ENCODE results near the gene MMP7.

Gene MMP7

GRCh38 chr11:102476069-102476468, 54.5 kb downstream of the MMP7 start:
- Mint-ChIP-seq H3K4me3 (peak overlapping the region; percentile 59), H3K36me3 (ENCODE audit: low read depth) (peaks cover 3% of the 10 kb centered on the region), H3K9me3 (no peaks in the 10 kb centered on the region), H3K27me3 (ENCODE audit: low read depth) (no peaks in the 10 kb centered on the region), H3K4me1 (ENCODE audit: low read depth) (peaks cover 65% of the 10 kb centered on the region), H3K27ac (peak overlapping the region; percentile 81)
- no peak for DNase-seq (ENCODE audit: low spot score)

- peaks cover 79% of the 10 kb centered on the region for H3K4me1 Mint-ChIP-seq (ENCODE audit: low read depth)
- H3K9me3 Mint-ChIP-seq = no peaks in the 10 kb centered on the region
- H3K4me3 Mint-ChIP-seq = no peak overlapping the region
- DNase-seq (ENCODE audit: low spot score) = no peak
- no peaks in the 10 kb centered on the region for H3K27me3 Mint-ChIP-seq (ENCODE audit: low read depth)
- peaks cover 4% of the 10 kb centered on the region for H3K36me3 Mint-ChIP-seq (ENCODE audit: low read depth)
- H3K27ac Mint-ChIP-seq = no peak overlapping the region
These were observed 57.0 kb downstream of the MMP7 start for GRCh38 chr11:102473543-102473942.

GRCh38 chr11:102472127-102472526, 58.4 kb downstream of the MMP7 start:
- Mint-ChIP-seq H3K4me3 (no peak overlapping the region), H3K27me3 (ENCODE audit: low read depth) (no peaks in the 10 kb centered on the region), H3K9me3 (no peaks in the 10 kb centered on the region), H3K27ac (no peak overlapping the region), H3K4me1 (ENCODE audit: low read depth) (peaks cover 76% of the 10 kb centered on the region), H3K36me3 (ENCODE audit: low read depth) (peaks cover 4% of the 10 kb centered on the region)
- no peak for DNase-seq (ENCODE audit: low spot score)

- Mint-ChIP-seq H3K27me3 (ENCODE audit: low read depth) (no peaks in the 10 kb centered on the region), H3K9me3 (no peaks in the 10 kb centered on the region), H3K4me3 (peak overlapping the region; percentile 41), H3K27ac (no peak overlapping the region), H3K4me1 (ENCODE audit: low read depth) (peaks cover 77% of the 10 kb centered on the region), H3K36me3 (ENCODE audit: low read depth) (peaks cover 3% of the 10 kb centered on the region)
- DNase-seq (ENCODE audit: low spot score) = no peak
These were observed 59.1 kb downstream of the MMP7 start for GRCh38 chr11:102471474-102471873.

Measured in T-helper 2 cell treated with Interferon-gamma antibody and Interleukin-4, amounts not matched to agents 5 μg/mL and 100 μg/mL, for 36 hours (primary cell).